SK-N-SH treated with all-trans-retinoic acid at 6 μM for 48 hours (cell line): ENCODE results near the gene ERN2.

Experiments
- ARNTL ChIP-seq: fragments of 450-650 bp; formaldehyde crosslinking; IDR thresholded peaks from 2 replicates; pipeline ENCODE4 v1.5.0; 2020; ENCODE audit warnings: low read depth, mild to moderate bottlenecking, moderate library complexity, borderline replicate concordance
- CREB5 ChIP-seq: fragments of 250-450 bp; sonication (Bioruptor Pico); IDR thresholded peaks from 2 replicates; pipeline ENCODE4 v1.5.1; 2020; ENCODE audit warnings: low read depth, mild to moderate bottlenecking, moderate library complexity
- ESRRG ChIP-seq: fragments of 250-450 bp; sonication (Bioruptor Pico); IDR thresholded peaks from 2 replicates; pipeline ENCODE4 v1.6.1; 2021; ENCODE audit warnings: mild to moderate bottlenecking
- OSR1 ChIP-seq: fragments of 250-450 bp; sonication (Bioruptor Pico); IDR thresholded peaks from 2 replicates; pipeline ENCODE4 v1.8.0; 2022; ENCODE audit warnings: moderate library complexity, mild to moderate bottlenecking, inconsistent platforms
- PATZ1 ChIP-seq: fragments of 250-450 bp; sonication (Bioruptor Pico); IDR thresholded peaks from 2 replicates; pipeline ENCODE4 v1.8.0; 2020; ENCODE audit warnings: mild to moderate bottlenecking, moderate library complexity, borderline replicate concordance
- RARB ChIP-seq: fragments of 250-450 bp; sonication (Bioruptor Pico); IDR thresholded peaks from 2 replicates; pipeline ENCODE4 v1.8.0; 2021; ENCODE audit warnings: mild to moderate bottlenecking, moderate library complexity
- ZFP3 ChIP-seq: fragments of 250-450 bp; sonication (Bioruptor Pico); IDR thresholded peaks from 2 replicates; pipeline ENCODE4 v1.5.0; 2020; ENCODE audit warnings: mild to moderate bottlenecking, moderate library complexity
- ZFP30 ChIP-seq: fragments of 450-650 bp; formaldehyde crosslinking; IDR thresholded peaks from 2 replicates; pipeline ENCODE4 v1.5.0; 2022; ENCODE audit warnings: mild to moderate bottlenecking, moderate library complexity
- ZNF70 ChIP-seq: fragments of 450-650 bp; formaldehyde crosslinking; IDR thresholded peaks from 2 replicates; pipeline ENCODE4 v1.5.0; 2020; ENCODE audit warnings: mild to moderate bottlenecking, moderate library complexity
- TF ChIP-seq, protein P1 (sequence below): fragments of 250-450 bp; sonication (Bioruptor Pico); IDR thresholded peaks from 2 replicates; pipeline ENCODE4 v1.8.0; 2021; ENCODE audit warnings: low read depth, mild to moderate bottlenecking, moderate library complexity, borderline replicate concordance
- TF ChIP-seq, protein P2 (sequence below): fragments of 250-450 bp; sonication (Bioruptor Pico); IDR thresholded peaks from 2 replicates; pipeline ENCODE4 v1.5.1; 2021; ENCODE audit warnings: mild to moderate bottlenecking, moderate library complexity

DNA sequence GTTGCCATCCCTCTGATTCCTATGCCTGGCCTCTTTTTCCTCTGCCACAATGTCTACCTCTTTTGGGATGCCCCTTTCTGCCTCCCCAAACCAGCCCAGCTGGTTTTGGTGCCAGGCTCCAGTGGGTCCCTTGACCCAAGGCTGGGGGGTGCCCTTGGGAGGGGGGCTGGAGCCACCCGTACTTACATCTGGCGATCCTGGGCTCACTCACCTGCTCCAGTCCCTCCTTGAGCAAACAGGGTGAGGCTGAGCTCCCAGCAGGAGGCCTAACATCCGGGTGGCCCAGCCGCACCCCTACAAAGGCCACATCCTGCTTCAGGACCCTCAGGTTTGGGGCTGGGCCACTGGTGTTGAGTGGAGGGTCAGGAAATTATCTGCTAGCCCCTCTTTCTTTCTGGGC is 1.2 kb downstream of the ERN2 start:
- TF ChIP-seq CREB5 (CRISPR knock-in tag) (no peak), ZFP30 (CRISPR knock-in tag) (no peak), ARNTL (CRISPR knock-in tag) (no peak), RARB (CRISPR knock-in tag) (no peak), PATZ1 (no peak), ZNF70 (CRISPR knock-in tag) (no peak), OSR1 (CRISPR knock-in tag) (no peak), ZFP3 (no peak), ESRRG (no peak)
- TF ChIP-seq, protein P1, sequence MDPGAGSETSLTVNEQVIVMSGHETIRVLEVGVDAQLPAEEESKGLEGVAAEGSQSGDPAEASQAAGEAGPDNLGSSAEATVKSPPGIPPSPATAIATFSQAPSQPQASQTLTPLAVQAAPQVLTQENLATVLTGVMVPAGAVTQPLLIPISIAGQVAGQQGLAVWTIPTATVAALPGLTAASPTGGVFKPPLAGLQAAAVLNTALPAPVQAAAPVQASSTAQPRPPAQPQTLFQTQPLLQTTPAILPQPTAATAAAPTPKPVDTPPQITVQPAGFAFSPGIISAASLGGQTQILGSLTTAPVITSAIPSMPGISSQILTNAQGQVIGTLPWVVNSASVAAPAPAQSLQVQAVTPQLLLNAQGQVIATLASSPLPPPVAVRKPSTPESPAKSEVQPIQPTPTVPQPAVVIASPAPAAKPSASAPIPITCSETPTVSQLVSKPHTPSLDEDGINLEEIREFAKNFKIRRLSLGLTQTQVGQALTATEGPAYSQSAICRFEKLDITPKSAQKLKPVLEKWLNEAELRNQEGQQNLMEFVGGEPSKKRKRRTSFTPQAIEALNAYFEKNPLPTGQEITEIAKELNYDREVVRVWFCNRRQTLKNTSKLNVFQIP: no peak
- TF ChIP-seq, protein P2, sequence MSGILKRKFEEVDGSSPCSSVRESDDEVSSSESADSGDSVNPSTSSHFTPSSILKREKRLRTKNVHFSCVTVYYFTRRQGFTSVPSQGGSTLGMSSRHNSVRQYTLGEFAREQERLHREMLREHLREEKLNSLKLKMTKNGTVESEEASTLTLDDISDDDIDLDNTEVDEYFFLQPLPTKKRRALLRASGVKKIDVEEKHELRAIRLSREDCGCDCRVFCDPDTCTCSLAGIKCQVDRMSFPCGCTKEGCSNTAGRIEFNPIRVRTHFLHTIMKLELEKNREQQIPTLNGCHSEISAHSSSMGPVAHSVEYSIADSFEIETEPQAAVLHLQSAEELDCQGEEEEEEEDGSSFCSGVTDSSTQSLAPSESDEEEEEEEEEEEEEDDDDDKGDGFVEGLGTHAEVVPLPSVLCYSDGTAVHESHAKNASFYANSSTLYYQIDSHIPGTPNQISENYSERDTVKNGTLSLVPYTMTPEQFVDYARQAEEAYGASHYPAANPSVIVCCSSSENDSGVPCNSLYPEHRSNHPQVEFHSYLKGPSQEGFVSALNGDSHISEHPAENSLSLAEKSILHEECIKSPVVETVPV (CRISPR knock-in tag): no peak
